ENCODE results near the gene ZNF320. TPM values are rescaled to one million over a fixed set of nuclear protein-coding genes. Genes with fewer than 3 reads are reported as not detected.
"Not testable (repeated sequence)": the region's sequence is repeated elsewhere in the genome, so short reads cannot be mapped to it uniquely, and the experiment has no call there.

The ZNF320 gene
- total RNA-seq, 2 donors from 2014 or later, result 5.3 to 9.3 TPM

DNA sequence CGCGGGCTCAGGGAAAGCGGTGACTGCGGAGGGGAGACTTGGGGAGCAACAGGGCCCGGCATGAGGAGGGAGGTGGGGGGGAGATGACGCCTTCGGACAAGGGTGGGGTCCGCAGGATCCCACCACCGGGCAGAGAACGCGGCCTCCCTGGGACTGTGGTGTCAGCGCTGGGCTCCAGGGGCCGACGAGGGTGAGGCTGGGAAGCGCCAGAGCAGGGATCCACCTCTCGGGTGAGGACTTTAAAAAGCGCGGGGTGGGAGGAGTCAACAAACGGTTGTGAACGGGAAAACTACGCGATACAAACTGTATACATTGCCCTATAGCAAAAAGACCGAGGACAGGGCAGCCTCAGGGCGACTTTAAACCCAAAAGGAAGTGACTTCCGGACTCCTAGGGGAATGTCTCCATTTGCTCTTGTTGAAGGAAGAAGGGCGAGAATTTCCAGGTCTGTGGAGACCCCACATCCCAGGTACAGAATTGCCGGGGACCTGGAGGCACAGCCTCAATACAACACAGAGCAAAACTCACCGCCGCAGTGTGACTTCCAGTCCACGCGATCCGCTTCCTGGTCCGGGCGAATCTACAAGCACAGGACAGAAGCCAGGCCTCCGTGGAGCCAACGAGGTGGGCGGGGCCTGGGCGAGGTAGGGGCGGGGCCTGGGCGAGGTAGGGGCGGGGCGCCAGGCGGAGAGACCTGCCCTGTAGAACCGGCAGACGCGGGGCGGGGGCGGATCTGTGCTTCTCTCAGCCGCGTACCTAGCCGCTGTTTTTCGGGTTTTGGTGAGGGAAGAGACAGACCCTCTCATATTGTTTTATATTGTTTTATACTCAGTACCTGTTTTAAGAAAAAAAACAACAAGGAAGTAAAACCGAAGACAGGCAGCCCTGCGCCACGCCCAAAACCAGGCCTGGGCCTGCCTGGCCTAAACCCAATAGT is 25.7 kb upstream of the ZNF320 start, which contains the start of gene ZNF888:
Gene ZNF888, minus strand, starts transcription at position 588 of the 937 bp plus-strand sequence. CDS start 5,555 bp downstream, outside the sequence.
- Histone ChIP-seq H3K9me3 (no peaks in the 10 kb centered on the region), H3K4me3 (peak within 1 kb of the TSS; percentile 64 to 80), H3K27me3 (no peaks in the 10 kb centered on the region), H3K36me3 (no peaks in the 10 kb centered on the region), H3K4me1 (peaks cover 0 to 15% of the 10 kb centered on the region in 2 donors), H3K27ac (peak within 1 kb of the TSS; percentile 69 to 85)
- TF ChIP-seq, protein P1, sequence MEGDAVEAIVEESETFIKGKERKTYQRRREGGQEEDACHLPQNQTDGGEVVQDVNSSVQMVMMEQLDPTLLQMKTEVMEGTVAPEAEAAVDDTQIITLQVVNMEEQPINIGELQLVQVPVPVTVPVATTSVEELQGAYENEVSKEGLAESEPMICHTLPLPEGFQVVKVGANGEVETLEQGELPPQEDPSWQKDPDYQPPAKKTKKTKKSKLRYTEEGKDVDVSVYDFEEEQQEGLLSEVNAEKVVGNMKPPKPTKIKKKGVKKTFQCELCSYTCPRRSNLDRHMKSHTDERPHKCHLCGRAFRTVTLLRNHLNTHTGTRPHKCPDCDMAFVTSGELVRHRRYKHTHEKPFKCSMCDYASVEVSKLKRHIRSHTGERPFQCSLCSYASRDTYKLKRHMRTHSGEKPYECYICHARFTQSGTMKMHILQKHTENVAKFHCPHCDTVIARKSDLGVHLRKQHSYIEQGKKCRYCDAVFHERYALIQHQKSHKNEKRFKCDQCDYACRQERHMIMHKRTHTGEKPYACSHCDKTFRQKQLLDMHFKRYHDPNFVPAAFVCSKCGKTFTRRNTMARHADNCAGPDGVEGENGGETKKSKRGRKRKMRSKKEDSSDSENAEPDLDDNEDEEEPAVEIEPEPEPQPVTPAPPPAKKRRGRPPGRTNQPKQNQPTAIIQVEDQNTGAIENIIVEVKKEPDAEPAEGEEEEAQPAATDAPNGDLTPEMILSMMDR (IDR thresholded peaks at IDR 0.05), result no peak
- DNase-seq (ENCODE audit: low spot score), result peak; percentile 91

DNA sequence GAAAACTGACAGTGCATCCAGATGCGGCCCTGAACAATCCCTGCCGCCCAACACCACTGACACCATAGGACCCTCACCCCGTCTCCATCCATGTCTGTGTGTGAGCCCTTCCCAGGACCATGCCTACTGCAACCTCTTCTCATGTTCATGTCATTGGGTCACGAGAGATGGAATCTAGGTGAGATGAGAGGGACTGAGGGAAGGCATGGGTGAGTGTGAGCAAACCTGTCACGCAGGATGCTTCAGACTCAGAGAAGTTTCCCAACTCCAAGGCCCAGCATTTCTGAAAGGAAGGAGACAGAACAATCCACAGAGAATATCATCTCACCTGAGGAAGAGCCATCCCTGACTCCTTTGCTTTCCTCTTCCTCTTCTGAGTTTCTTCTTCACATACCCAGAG is 20.1 kb upstream of the ZNF320 start:
- peaks cover 0 to 3% of the 10 kb centered on the region in 2 donors for H3K4me1 ChIP-seq
- H3K4me3 ChIP-seq, result no peak overlapping the region
- H3K9me3 ChIP-seq, result no peaks in the 10 kb centered on the region
- no peak overlapping the region for H3K27ac ChIP-seq
- no peaks in the 10 kb centered on the region for H3K27me3 ChIP-seq
- no peaks in the 10 kb centered on the region for H3K36me3 ChIP-seq
- TF ChIP-seq, protein P1 (IDR thresholded peaks at IDR 0.05), result no peak
- no peak for DNase-seq (ENCODE audit: low spot score)

DNA sequence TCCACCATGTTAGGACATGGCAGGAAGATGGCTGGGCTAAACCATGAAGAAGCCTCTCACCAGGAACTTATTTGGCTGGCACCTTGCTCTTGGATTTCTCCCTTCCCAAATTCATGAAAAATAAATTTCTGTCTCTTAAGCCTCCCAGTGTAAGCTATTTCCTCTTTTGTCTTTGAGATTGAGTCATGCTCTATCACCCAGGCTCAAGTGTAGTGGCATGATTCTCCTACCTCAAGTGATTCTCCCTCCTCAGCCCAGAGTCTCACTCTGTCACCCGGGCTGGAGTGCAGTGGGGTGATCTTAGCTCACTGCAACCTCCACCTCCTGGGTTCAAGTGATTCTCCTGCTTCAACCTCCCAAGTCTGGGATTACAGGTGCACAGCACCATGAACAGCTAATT is 13.2 kb upstream of the ZNF320 start:
- DNase-seq (ENCODE audit: low spot score), result no peak
- Histone ChIP-seq H3K36me3 (peaks cover 10% of the 10 kb centered on the region), H3K27ac (no peak overlapping the region)

DNA sequence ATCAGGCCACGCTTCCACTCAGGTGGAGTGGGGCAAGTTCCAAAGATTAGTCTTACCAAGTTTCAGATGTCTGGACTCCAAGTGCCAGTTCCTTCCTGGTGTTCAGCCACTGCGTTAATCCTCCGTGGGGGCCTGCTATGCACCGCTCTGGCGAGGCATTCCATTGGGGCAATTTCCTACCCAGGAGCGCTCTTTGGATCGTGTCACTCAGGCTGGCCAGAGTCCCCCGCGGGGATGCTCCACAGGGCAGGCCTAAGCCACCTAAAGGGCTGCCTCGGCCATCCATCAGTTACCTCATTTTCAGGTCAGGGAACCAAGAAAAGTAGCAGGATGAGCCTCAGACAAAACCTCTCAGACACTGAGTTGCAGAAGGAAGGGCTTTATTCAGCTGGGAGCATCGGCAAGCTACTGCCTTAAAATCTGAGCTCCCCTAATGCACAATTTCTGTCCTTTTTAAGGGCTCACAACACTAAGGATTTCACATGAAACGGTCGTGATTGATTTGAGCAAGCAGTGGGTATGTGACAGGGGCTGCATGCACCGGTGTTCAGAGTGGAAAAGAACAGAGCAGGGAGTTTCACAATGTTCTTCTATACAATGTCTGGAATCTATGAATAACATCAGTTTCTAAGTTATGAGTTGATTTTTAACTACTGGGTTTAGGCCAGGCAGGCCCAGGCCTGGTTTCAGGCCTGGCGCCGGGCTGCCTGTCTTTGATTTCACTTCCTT is 6.8 kb upstream of the ZNF320 start:
- H3K9me3 ChIP-seq, H3K4me1 ChIP-seq: not testable (repeated sequence)

More for the DNA sequence above, 13.2 kb upstream of the ZNF320 start:
- Histone ChIP-seq H3K27me3 (no peaks in the 10 kb centered on the region), H3K4me1 (no peaks in the 10 kb centered on the region), H3K4me3 (no peak overlapping the region), H3K9me3 (no peaks in the 10 kb centered on the region)
- TF ChIP-seq, protein P1 (IDR thresholded peaks at IDR 0.05), result no peak

DNA sequence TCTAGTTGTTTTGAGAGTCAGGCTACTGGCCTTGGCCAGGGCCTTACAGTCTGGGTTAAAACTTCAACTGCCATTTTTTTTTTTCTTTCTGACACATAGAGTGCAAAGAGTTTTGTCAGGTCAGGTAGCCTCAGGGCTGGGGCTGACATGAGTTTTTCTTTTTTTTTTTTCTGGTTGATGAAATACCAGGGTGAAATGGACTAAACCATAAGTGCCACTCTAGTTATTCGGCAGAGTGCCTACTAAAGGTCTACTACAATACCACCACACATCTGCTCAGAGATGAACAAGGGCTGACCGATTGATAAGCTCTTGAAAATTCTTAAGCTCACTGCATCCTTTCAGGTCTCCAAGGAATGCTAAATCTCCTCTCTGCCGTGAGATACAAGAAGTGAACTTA is 4.4 kb upstream of the ZNF320 start:
- no peaks in the 10 kb centered on the region for H3K36me3 ChIP-seq
- no peak overlapping the region for H3K4me3 ChIP-seq
- DNase-seq (ENCODE audit: low spot score), result no peak
- TF ChIP-seq, protein P1 (IDR thresholded peaks at IDR 0.05), result no peak
- no peaks in the 10 kb centered on the region for H3K9me3 ChIP-seq
- peaks cover 0 to 8% of the 10 kb centered on the region in 2 donors for H3K4me1 ChIP-seq
- H3K27ac ChIP-seq, result no peak overlapping the region
- no peaks in the 10 kb centered on the region for H3K27me3 ChIP-seq

More for the DNA sequence above, 6.8 kb upstream of the ZNF320 start:
- H3K4me3 ChIP-seq; H3K36me3 ChIP-seq; DNase-seq (ENCODE audit: low spot score); H3K27ac ChIP-seq; H3K27me3 ChIP-seq: not testable (repeated sequence)

DNA sequence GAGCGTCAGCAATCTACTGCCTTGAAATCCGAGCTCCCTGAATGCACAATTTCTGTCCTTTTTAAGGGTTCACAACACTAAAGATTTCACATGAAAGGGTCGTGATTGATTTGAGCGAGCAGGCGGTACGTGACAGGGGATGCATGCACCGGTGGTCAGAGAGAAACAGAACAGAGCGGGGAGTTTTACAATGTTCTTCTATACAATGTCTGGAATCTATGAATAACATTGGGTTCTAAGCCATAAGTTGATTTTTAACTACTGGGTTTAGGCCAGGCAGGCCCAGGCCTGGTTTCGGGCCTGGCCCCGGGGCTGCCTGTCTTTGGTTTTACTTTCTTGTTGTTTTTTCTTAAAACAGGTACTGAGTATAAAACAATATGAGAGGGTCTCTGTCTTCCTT is 1.2 kb upstream of the ZNF320 start:
- H3K9me3 ChIP-seq; H3K36me3 ChIP-seq; H3K4me3 ChIP-seq; H3K27me3 ChIP-seq; H3K27ac ChIP-seq; DNase-seq (ENCODE audit: low spot score): not testable (repeated sequence)
- H3K4me1 ChIP-seq, result peaks cover 0 to 14% of the 10 kb centered on the region in 2 donors

All from right atrium auricular region (tissue), 2 donors.